OCI-LY3 (cell line): ENCODE results near the gene FTH1.

Experiments
- EZH2phosphoT487 ChIP-seq: fragments of 200-600 bp; shearing (Covaris generic); IDR thresholded peaks from 2 replicates; pipeline ENCODE4 v1.6.1; 2018; ENCODE audit warnings: antibody characterized with exemption, mixed run types, low read depth
- TF ChIP-seq, protein P1 (sequence below): fragments of 200-600, 300-600 bp; sonication (generic); IDR thresholded peaks from 2 replicates; pipeline ENCODE4 v1.5.1; 2014; ENCODE audit warnings: antibody characterized with exemption, low read length, low read depth

DNA sequence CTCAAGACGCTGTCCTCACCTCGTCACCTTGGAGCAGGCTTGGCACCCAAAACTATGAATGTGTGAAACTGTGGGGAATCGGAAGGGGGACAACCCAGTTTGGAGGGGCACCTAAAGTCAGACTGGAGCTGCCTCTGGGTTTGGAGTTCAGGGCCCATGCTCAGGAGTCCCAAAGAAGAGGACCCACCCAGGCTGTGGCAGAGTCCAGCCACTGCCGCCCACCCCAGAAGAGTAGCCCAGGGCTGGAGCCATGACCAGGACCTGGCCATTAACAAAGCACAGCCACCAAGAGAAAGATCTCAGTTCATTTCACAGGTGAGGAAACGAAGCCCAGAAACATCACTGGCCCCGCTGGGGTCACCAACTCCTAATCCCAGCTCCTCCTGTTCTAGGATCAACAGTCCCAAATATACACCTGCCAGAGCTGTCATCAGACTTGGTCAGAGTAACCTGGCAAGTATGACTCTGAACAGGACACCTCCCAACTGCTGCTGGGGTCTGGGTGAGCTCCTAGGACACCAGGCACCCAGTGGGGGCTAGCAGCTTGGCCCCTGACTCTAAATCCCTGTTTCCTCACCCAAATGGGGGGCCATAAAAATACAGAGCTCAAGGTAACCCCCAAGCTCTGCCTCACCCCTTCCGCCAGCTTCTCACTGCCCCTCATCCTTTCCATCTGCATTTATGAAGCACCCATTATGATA is 52.8 kb downstream of the FTH1 start:
- TF ChIP-seq, protein P1, sequence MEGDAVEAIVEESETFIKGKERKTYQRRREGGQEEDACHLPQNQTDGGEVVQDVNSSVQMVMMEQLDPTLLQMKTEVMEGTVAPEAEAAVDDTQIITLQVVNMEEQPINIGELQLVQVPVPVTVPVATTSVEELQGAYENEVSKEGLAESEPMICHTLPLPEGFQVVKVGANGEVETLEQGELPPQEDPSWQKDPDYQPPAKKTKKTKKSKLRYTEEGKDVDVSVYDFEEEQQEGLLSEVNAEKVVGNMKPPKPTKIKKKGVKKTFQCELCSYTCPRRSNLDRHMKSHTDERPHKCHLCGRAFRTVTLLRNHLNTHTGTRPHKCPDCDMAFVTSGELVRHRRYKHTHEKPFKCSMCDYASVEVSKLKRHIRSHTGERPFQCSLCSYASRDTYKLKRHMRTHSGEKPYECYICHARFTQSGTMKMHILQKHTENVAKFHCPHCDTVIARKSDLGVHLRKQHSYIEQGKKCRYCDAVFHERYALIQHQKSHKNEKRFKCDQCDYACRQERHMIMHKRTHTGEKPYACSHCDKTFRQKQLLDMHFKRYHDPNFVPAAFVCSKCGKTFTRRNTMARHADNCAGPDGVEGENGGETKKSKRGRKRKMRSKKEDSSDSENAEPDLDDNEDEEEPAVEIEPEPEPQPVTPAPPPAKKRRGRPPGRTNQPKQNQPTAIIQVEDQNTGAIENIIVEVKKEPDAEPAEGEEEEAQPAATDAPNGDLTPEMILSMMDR, result no peak
- TF ChIP-seq EZH2phosphoT487, result no peak
